Suppressor macrophage (primary cell): ENCODE measurements around the gene FAP.

ENCODE experiments used
- DNase-seq, 4 experiments: peaks; one replicate each; pipeline ENCODE4 v3.0.0-alpha.2; 2020 to 2022

FAP gene

DNA sequence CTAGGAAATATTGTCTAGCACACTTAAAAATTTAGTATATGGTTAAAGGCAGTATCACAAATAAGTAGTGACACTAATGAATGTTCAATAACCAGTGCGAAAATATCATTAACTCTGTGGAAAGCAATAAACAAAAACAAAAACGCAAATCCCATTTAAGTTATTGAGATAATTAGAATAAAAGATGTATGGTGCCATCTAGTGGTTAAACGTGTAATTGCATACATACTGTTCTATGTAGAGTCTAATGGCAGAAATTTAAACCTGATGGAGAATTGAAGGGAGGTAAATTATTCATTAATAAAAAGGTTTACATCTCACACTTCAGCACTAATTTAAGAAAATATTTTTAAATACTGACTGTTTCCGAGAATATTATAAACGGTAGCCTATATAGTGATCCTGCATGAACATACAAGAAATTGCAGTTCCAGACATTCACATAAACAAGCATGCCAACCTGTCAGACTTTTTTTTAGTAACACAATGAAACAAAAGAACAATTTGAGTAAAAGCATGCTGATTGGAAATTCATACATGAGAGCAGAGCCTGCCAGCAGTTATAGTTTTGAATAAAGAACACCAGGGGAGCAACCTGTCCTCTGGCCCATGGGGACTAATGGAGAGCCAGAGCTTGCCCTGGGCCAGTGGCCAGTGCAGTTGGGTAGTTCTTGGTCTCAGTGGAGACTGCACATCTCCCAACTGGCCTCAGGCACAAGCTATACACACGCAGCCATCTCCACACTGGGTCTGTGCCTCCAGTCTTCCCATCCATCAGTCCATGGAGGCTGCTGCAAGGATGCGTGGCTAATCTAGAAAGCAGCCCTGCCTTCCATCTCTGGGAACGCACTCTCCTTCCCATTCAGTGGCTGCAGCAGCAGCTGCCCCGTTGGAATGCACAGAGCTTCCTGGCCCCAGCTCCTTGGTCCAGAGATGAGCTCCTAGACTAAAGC lies 119.2 kb downstream of the FAP start:
- DNase-seq, result peak in 3 of 4 experiments; percentile 84 to 88 (median 88)
